GM12872 (cell line): ENCODE results near the gene CARD14.

ENCODE experiments used
- TF ChIP-seq, protein P1 (sequence below): IDR thresholded peaks from 3 replicates; pipeline ENCODE4 v1.5.1; 2011; ENCODE audit warnings: low read depth, mild to moderate bottlenecking, low read length, moderate library complexity; ENCODE audit not compliant: insufficient read depth

CARD14 gene

DNA sequence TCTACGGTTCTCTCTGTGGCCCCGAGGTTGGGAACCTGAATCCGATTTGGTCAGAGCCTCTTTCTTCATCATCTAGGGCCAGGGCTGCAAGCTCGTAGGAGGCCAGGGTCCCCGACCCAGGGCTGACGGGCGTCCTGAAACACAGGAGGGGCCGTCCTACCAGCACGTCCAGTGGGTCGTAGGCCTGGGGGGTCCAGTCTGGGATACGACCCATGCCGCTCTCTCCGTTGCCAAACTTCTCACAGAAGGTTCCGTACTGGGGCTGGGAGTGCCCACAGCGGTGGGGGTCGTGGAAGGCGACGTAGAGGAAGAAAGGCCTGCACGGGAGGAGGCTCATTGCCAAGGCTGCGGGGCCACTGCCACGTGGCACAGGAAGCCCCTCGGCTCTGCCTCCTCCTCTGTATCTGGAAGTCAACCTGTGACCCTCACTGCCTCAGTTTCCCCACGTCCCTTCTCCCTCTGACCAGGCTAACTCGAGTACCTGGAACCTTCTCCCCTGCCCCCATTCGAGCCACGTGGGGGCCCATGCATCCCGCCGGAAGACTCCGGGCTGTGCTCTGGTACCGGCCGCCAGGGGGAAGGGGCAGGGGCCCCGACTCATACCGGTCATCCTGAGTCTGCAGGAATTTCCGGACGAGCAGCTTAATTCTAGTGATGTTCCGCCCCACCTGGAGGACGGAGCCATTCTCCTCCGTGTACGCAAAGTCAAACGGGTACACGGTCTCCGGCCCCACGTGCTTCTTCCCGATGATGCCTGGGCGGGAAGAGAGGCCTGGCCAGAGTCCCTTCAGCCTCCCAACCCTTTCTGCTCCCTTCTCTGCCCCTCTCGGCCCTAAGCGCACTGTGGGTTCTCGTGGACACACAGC, 44.4 kb downstream of the CARD14 start:
- TF ChIP-seq, protein P1, sequence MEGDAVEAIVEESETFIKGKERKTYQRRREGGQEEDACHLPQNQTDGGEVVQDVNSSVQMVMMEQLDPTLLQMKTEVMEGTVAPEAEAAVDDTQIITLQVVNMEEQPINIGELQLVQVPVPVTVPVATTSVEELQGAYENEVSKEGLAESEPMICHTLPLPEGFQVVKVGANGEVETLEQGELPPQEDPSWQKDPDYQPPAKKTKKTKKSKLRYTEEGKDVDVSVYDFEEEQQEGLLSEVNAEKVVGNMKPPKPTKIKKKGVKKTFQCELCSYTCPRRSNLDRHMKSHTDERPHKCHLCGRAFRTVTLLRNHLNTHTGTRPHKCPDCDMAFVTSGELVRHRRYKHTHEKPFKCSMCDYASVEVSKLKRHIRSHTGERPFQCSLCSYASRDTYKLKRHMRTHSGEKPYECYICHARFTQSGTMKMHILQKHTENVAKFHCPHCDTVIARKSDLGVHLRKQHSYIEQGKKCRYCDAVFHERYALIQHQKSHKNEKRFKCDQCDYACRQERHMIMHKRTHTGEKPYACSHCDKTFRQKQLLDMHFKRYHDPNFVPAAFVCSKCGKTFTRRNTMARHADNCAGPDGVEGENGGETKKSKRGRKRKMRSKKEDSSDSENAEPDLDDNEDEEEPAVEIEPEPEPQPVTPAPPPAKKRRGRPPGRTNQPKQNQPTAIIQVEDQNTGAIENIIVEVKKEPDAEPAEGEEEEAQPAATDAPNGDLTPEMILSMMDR, result no peak

DNA sequence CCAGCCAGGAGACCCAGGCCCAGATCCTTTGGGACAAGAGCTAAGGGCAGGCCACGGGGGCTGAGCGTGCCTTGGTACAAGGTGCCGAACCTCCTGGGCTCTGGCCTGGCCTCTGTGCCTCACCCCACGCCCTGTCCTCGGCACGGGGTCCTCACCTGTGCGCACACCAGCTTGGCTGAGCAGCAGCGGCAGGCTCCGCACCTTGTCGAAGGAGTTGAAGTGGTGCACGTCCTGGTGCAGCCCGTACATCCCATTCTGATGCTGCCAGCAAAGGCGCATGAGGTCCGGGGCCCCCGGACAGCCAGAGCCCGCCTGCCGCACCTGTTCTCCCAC, 45.0 kb downstream of the CARD14 start:
- TF ChIP-seq, protein P1, result no peak

GRCh38 chr17:80216473-80217456, 46.9 kb downstream of the CARD14 start:
- TF ChIP-seq, protein P1, result no peak

DNA sequence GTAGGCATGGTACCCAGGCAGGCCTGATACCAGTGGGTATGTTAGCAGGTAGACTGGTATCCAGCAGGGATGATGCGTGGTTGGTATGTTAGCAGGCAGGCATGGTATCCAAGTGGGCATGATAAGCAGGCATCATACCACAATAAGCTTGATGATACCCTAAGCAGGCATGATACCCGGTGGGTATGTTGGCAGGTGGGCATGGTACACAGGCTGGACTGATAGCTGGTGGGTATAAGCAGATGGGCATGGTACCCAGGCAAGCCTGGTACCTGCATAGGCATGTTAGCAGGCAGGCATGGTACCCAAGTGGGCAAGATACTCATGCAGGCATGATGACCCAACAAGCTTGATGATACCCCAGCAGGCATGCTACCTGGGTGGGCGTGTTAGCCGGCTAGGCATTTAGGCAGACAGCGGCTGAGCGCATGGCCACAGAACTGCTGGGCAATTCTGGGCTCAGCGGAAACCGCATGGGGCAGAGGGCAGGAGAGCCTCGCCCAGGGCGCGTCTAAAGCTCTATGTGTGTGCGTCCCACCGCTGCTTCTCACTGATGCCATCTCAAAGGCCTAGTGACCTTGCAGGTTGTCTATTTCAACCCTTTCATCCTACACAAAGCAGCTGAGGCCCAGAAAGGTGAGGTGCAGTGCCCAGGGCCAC, 48.0 kb downstream of the CARD14 start:
- TF ChIP-seq, protein P1, result no peak

GRCh38 chr17:80218391-80218790, 48.6 kb downstream of the CARD14 start:
- TF ChIP-seq, protein P1, result no peak

- TF ChIP-seq, protein P1, result no peak
These were observed 49.4 kb downstream of the CARD14 start for GRCh38 chr17:80219013-80219762.
